Liver (tissue), 9 donors: ENCODE results near the gene CDC42BPA. TPM values are rescaled to one million over a fixed set of nuclear protein-coding genes. Genes with fewer than 3 reads are reported as not detected.
"Not testable (repeated sequence)": the region's sequence is repeated elsewhere in the genome, so short reads cannot be mapped to it uniquely, and the experiment has no call there.

ENCODE experiments used
- DNase-seq: peaks from one replicate; pipeline ENCODE4 v3.0.0-alpha.2; 2017; ENCODE audit warnings: low spot score
- H3K27ac ChIP-seq, 2 donors: one replicate each; pipeline ENCODE4 v1.7.0; 2013; ENCODE audit warnings: inconsistent platforms in 2 of 2, low read length in 2 of 2, control low read depth in 1 of 2, low read depth in 1 of 2, mild to moderate bottlenecking in 1 of 2
- H3K27me3 ChIP-seq, 4 donors: one replicate each; pipeline versions ENCODE4 v1.6.1 to v1.7.0; 2013; ENCODE audit warnings: low read length in 3 of 4, inconsistent platforms in 1 of 4, mild to moderate bottlenecking in 1 of 4, moderate library complexity in 1 of 4; ENCODE audit not compliant: control insufficient read depth in 4 of 4, insufficient read depth in 4 of 4
- H3K36me3 ChIP-seq, 4 donors: one replicate each; pipeline versions ENCODE4 v1.6.1 to v1.7.0; 2013; ENCODE audit warnings: low read length in 3 of 4, mild to moderate bottlenecking in 3 of 4, low read depth in 1 of 4, moderate library complexity in 1 of 4; ENCODE audit not compliant: control insufficient read depth in 4 of 4, insufficient read depth in 3 of 4
- H3K4me1 ChIP-seq, 4 donors: one replicate each; pipeline versions ENCODE4 v1.6.1 to v1.7.0; 2013; ENCODE audit warnings: low read length in 3 of 4, mild to moderate bottlenecking in 3 of 4, moderate library complexity in 1 of 4; ENCODE audit not compliant: control insufficient read depth in 4 of 4, insufficient read depth in 4 of 4
- H3K4me3 ChIP-seq, 3 donors: one replicate each; pipeline versions ENCODE4 v1.6.1 to v1.7.0; 2013; ENCODE audit warnings: low read length in 3 of 3, control low read depth in 1 of 3, low read depth in 1 of 3, mild to moderate bottlenecking in 1 of 3
- H3K9ac ChIP-seq, 2 donors: one replicate each; pipeline ENCODE4 v1.7.0; 2013; ENCODE audit warnings: low read length in 2 of 2, mild to moderate bottlenecking in 2 of 2, moderate library complexity in 2 of 2, control low read depth in 1 of 2, low read depth in 1 of 2
- H3K9me3 ChIP-seq, 4 donors: one replicate each; pipeline versions ENCODE4 v1.6.1 to v1.7.0; 2013; ENCODE audit warnings: low read length in 3 of 4; ENCODE audit not compliant: control insufficient read depth in 4 of 4
- ATF3 ChIP-seq: IDR thresholded peaks from 2 replicates; pipeline ENCODE4 v1.6.1; 2016; ENCODE audit warnings: antibody characterized with exemption
- CTCF ChIP-seq: fragments of 150-350 bp; IDR thresholded peaks from 2 replicates; pipeline ENCODE4 v1.5.1; 2017; ENCODE audit warnings: improper control_type of control experiment, low read depth, low read length; ENCODE audit not compliant: missing input control
- EGR1 ChIP-seq, 2 donors: IDR thresholded peaks; 2 replicates each; pipeline ENCODE4 v1.6.1; 2016 to 2018; ENCODE audit warnings: antibody characterized with exemption in 2 of 2, low read depth in 2 of 2
- FOXA1 ChIP-seq: IDR thresholded peaks from 2 replicates; pipeline ENCODE4 v1.6.1; 2016; ENCODE audit warnings: antibody characterized with exemption
- FOXA2 ChIP-seq: IDR thresholded peaks from 2 replicates; pipeline ENCODE4 v1.6.1; 2016; ENCODE audit warnings: antibody characterized with exemption
- GABPA ChIP-seq, 2 donors: IDR thresholded peaks in 1 of 2; conservative IDR thresholded peaks in 1 of 2; 2 replicates each; pipeline ENCODE4 v1.6.1; 2016; ENCODE audit warnings: antibody characterized with exemption in 2 of 2, mild to moderate bottlenecking in 1 of 2, moderate library complexity in 1 of 2
- HNF4A ChIP-seq, 2 donors: conservative IDR thresholded peaks; 2 replicates each; pipeline ENCODE4 v1.6.1; 2016; ENCODE audit warnings: antibody characterized with exemption in 2 of 2, mild to moderate bottlenecking in 2 of 2
- HNF4G ChIP-seq: IDR thresholded peaks from 2 replicates; pipeline ENCODE4 v1.6.1; 2016; ENCODE audit warnings: antibody characterized with exemption
- JUND ChIP-seq, 2 donors: IDR thresholded peaks; 2 replicates each; pipeline ENCODE4 v1.6.1; 2016; ENCODE audit warnings: antibody characterized with exemption in 2 of 2
- NR2F2 ChIP-seq: IDR thresholded peaks from 2 replicates; pipeline ENCODE4 v1.6.1; 2016; ENCODE audit warnings: antibody characterized with exemption
- RAD21 ChIP-seq, 2 donors: IDR thresholded peaks; 2 replicates each; pipeline ENCODE4 v1.6.1; 2016; ENCODE audit warnings: antibody characterized with exemption in 2 of 2, mild to moderate bottlenecking in 2 of 2
- RXRA ChIP-seq, 2 donors: IDR thresholded peaks; 2 replicates each; pipeline ENCODE4 v1.6.1; 2017 to 2018; ENCODE audit warnings: antibody characterized with exemption in 2 of 2, mild to moderate bottlenecking in 1 of 2
- SP1 ChIP-seq: IDR thresholded peaks from 2 replicates; pipeline ENCODE4 v1.6.1; 2018; ENCODE audit warnings: antibody characterized with exemption, mild to moderate bottlenecking
- TAF1 ChIP-seq: conservative IDR thresholded peaks from 2 replicates; pipeline ENCODE4 v1.6.1; 2016; ENCODE audit warnings: antibody characterized with exemption, mild to moderate bottlenecking
- YY1 ChIP-seq: IDR thresholded peaks from 2 replicates; pipeline ENCODE4 v1.6.1; 2016; ENCODE audit warnings: antibody characterized with exemption, mild to moderate bottlenecking
- WGBS: extraction: QIAGEN DNeasy Blood & Tissue Kit; methylation state at CpG from one replicate; pipeline ENCODE4 v1.1.7; 2013; 5-methylcytosine and 5-hydroxymethylcytosine counted together
- polyA plus RNA-seq, 2 donors: library from polyadenylated mRNA; stranded (reverse) in 1 of 2; unstranded in 1 of 2; fragments of 200-250 nt in 1 of 2; fragments of >200 nt in 1 of 2; fragmentation: Nextera tagmentation in 1 of 2; extraction: Ambion mirVana in 1 of 2; gene quantifications; one replicate each; pipeline versions ENCODE4 v1.2.1 to v1.2.3, GENCODE V29; 2013 to 2015
- total RNA-seq, 2 donors: library from RNA; depleted of rRNA; stranded (reverse); fragments of >200 nt; gene quantifications; one replicate each; pipeline ENCODE4 v1.2.3, GENCODE V29; 2014
- TF ChIP-seq, protein P1 (sequence below): IDR thresholded peaks from 2 replicates; pipeline ENCODE4 v1.6.1; 2016; ENCODE audit warnings: antibody characterized with exemption, mild to moderate bottlenecking
- TF ChIP-seq, protein P2 (sequence below): IDR thresholded peaks from 2 replicates; pipeline ENCODE4 v1.6.1; 2016; ENCODE audit warnings: antibody characterized with exemption
- TF ChIP-seq, protein P3 (sequence below): IDR thresholded peaks from 2 replicates; pipeline ENCODE4 v1.6.1; 2016; ENCODE audit warnings: antibody characterized with exemption
- donor health status: healthy.
- donor health status: healthy.
- donor health status: healthy.
- donor health status: healthy.
- donor health status: healthy.

The CDC42BPA gene
- total and polyA plus RNA-seq, 4 donors: 5.8 to 39.9 (median 24.3) TPM

DNA sequence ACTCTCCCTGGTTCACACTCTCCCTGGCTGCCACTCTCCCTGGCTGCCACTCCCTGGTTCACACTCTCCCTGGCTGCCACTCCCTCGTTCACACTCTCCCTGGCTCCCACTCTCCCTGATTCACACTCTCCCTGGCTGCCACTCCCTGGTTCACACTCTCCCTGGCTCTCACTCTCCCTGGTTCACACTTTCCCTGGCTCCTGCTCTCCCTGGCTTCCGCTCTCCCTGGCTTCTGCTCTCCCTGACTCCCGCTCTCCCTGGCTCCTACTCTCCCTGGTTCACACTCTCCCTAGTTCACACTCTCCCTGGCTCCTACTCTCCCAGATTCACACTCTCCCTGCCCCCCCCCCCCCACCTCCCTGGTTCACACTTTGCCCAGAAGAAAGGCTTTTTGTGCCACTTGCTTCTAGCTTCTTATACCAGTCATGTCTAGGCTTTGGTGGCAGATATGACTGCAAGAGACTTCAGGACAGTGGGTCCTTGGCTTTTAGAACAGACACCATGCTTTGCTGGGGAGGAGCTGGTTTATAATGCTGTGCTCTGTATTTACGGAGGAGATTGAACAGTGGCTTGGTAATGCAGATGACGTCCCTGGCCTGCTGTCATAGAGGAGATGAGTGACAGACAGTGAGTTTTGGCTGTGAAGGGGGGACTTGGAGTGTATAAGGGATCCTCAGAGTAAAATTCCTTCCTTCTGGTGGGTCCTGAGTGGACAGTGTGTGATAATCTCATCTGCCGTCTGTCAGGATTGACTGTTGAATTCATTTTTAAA, 361.2 kb downstream of the CDC42BPA start:
- Histone ChIP-seq H3K4me1 (peaks cover 0 to 12% (median 10%) of the 10 kb centered on the region in 4 donors), H3K9ac (no peak overlapping the region), H3K27ac (no peak overlapping the region), H3K9me3 (no peaks in the 10 kb centered on the region), H3K4me3 (no peak overlapping the region), H3K36me3 (peaks cover 0 to 1% (median 0%) of the 10 kb centered on the region in 4 donors), H3K27me3 (no peaks in the 10 kb centered on the region)
- no peak for TF ChIP-seq CTCF
- TF ChIP-seq, protein P1, sequence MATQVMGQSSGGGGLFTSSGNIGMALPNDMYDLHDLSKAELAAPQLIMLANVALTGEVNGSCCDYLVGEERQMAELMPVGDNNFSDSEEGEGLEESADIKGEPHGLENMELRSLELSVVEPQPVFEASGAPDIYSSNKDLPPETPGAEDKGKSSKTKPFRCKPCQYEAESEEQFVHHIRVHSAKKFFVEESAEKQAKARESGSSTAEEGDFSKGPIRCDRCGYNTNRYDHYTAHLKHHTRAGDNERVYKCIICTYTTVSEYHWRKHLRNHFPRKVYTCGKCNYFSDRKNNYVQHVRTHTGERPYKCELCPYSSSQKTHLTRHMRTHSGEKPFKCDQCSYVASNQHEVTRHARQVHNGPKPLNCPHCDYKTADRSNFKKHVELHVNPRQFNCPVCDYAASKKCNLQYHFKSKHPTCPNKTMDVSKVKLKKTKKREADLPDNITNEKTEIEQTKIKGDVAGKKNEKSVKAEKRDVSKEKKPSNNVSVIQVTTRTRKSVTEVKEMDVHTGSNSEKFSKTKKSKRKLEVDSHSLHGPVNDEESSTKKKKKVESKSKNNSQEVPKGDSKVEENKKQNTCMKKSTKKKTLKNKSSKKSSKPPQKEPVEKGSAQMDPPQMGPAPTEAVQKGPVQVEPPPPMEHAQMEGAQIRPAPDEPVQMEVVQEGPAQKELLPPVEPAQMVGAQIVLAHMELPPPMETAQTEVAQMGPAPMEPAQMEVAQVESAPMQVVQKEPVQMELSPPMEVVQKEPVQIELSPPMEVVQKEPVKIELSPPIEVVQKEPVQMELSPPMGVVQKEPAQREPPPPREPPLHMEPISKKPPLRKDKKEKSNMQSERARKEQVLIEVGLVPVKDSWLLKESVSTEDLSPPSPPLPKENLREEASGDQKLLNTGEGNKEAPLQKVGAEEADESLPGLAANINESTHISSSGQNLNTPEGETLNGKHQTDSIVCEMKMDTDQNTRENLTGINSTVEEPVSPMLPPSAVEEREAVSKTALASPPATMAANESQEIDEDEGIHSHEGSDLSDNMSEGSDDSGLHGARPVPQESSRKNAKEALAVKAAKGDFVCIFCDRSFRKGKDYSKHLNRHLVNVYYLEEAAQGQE: no peak
- TF ChIP-seq EGR1 (IDR thresholded peaks at IDR 0.05; ENCODE audit: low read depth in 2 of 2): no peak
- no peak for TF ChIP-seq RXRA (IDR thresholded peaks at IDR 0.05)
- no peak for TF ChIP-seq SP1
- TF ChIP-seq FOXA2: no peak
- no peak for TF ChIP-seq HNF4G
- TF ChIP-seq ATF3: no peak
- 94% methylated on average over 6 of the region's 6 CpGs for WGBS
- DNase-seq: no peak

DNA sequence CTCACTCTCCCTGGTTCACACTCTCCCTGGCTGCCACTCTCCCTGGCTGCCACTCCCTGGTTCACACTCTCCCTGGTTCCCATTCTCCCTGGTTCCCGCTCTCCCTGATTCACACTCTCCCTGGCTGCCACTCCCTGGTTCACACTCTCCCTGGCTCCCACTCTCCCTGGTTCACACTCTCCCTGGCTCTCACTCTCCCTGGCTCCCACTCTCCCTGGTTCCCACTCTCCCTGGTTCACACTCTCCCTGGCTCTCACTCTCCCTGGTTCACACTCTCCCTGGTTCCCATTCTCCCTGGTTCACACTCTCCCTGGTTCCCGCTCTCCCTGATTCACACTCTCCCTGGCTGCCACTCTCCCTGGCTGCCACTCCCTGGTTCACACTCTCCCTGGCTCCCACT, 362.4 kb downstream of the CDC42BPA start:
- DNase-seq, H3K4me3 ChIP-seq, H3K9me3 ChIP-seq, H3K27ac ChIP-seq, H3K36me3 ChIP-seq, H3K27me3 ChIP-seq, H3K9ac ChIP-seq: not testable (repeated sequence)
- WGBS: 98% methylated on average over 2 of the region's 2 CpGs
- peaks cover 4 to 18% (median 13%) of the 10 kb centered on the region in 4 donors for H3K4me1 ChIP-seq

DNA sequence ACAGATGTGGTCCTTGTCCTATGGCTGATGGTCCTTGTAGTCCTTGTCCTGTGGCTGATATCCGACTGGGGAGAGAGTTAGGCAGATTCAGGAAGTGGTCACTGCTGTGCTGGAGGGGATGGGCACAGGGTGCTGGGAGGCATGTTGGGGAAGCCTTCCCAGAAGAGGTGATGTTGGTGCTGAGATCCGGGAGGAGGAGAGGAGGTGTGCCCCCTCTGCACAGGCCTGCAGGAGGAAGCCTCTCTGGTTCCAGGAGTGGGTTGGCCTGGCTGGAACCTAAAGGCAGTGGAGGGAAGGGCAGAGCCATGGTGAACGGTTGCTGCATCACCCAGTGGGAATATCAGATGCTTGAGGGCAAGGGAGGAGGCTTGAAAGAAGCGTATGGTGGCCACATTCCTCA, 363.5 kb downstream of the CDC42BPA start:
- Histone ChIP-seq H3K36me3 (peaks cover 0 to 3% (median under 1%) of the 10 kb centered on the region in 4 donors), H3K27ac (no peak overlapping the region), H3K27me3 (no peaks in the 10 kb centered on the region), H3K9me3 (no peaks in the 10 kb centered on the region), H3K4me3 (no peak overlapping the region), H3K4me1 (peaks cover 4 to 22% (median 14%) of the 10 kb centered on the region in 4 donors), H3K9ac (no peak overlapping the region)
- WGBS: 95% methylated on average over 4 of the region's 4 CpGs
- DNase-seq: no peak
- no peak for TF ChIP-seq FOXA1
- TF ChIP-seq GABPA (IDR thresholded peaks at IDR 0.05 in 1 of 2, conservative IDR thresholded peaks at IDR 0.05 in 1 of 2): no peak
- TF ChIP-seq RAD21 (IDR thresholded peaks at IDR 0.05): no peak
- no peak for TF ChIP-seq YY1
- TF ChIP-seq RXRA (IDR thresholded peaks at IDR 0.05): no peak
- TF ChIP-seq FOXA2: no peak
- TF ChIP-seq NR2F2: no peak
- no peak for TF ChIP-seq ATF3
- no peak for TF ChIP-seq TAF1
- TF ChIP-seq, protein P2, sequence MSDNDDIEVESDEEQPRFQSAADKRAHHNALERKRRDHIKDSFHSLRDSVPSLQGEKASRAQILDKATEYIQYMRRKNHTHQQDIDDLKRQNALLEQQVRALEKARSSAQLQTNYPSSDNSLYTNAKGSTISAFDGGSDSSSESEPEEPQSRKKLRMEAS: no peak
- TF ChIP-seq JUND (IDR thresholded peaks at IDR 0.05): no peak
- TF ChIP-seq SP1: no peak
- no peak for TF ChIP-seq HNF4A (conservative IDR thresholded peaks at IDR 0.05)
- no peak for TF ChIP-seq HNF4G
- TF ChIP-seq, protein P3, sequence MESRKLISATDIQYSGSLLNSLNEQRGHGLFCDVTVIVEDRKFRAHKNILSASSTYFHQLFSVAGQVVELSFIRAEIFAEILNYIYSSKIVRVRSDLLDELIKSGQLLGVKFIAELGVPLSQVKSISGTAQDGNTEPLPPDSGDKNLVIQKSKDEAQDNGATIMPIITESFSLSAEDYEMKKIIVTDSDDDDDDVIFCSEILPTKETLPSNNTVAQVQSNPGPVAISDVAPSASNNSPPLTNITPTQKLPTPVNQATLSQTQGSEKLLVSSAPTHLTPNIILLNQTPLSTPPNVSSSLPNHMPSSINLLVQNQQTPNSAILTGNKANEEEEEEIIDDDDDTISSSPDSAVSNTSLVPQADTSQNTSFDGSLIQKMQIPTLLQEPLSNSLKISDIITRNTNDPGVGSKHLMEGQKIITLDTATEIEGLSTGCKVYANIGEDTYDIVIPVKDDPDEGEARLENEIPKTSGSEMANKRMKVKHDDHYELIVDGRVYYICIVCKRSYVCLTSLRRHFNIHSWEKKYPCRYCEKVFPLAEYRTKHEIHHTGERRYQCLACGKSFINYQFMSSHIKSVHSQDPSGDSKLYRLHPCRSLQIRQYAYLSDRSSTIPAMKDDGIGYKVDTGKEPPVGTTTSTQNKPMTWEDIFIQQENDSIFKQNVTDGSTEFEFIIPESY: no peak
